Activated naive CD8-positive, alpha-beta T cell treated with anti-CD3 and anti-CD28 coated beads, Interleukin-2, amount 10 ng/mL, durations not matched to agents 7 days and 5 days (primary cell): ENCODE measurements around the gene GAMT. TPM values are rescaled to one million over a fixed set of nuclear protein-coding genes. Genes with fewer than 3 reads are reported as not detected.
A peak's percentile ranks its signal among the peaks of the same experiment; 100 is the strongest.

Experiments used
- ATAC-seq: fragments of 150-1000 bp; cut with Tn5 transposase; one replicate; pipeline ENCODE4 v1.10.0; 2021; ENCODE audit warnings: low read depth, moderate library complexity
- POLR2A ChIA-PET: fragments of 350-600 bp; sonication (Branson Sonifier 250); formaldehyde crosslinking; loops from one replicate; lab custom pipeline; 2021; ENCODE audit warnings: antibody characterized with exemption; lab: Charles Lee
- DNase-seq: peaks from one replicate; pipeline ENCODE4 v3.0.0; 2021
- H3K27ac Mint-ChIP-seq: one replicate; pipeline ENCODE4 v1.8.0; 2022; ENCODE audit warnings: mild to moderate bottlenecking, mixed read lengths
- H3K27me3 Mint-ChIP-seq: one replicate; pipeline ENCODE4 v1.8.0; 2022; ENCODE audit warnings: mild to moderate bottlenecking, moderate library complexity, mixed read lengths
- H3K36me3 Mint-ChIP-seq: one replicate; pipeline ENCODE4 v1.8.0; 2021; ENCODE audit warnings: mild to moderate bottlenecking, mixed read lengths
- H3K4me1 Mint-ChIP-seq: one replicate; pipeline ENCODE4 v1.8.0; 2021; ENCODE audit warnings: mixed read lengths
- H3K4me3 Mint-ChIP-seq: one replicate; pipeline ENCODE4 v1.8.0; 2022; ENCODE audit warnings: mild to moderate bottlenecking, moderate library complexity, mixed read lengths
- H3K9me3 Mint-ChIP-seq: one replicate; pipeline ENCODE4 v1.8.0; 2021; ENCODE audit warnings: mixed read lengths
- total RNA-seq, 2 experiments: library from RNA; stranded (reverse); gene quantifications; one replicate each; pipeline ENCODE4 v1.2.3, GENCODE V29; 2021

GAMT gene
- total RNA-seq, 2 experiments from 2014 or later = 17.9 to 18.9 TPM

- Mint-ChIP-seq H3K4me3 (no peak overlapping the region), H3K27ac (no peak overlapping the region), H3K27me3 (no peaks in the 10 kb centered on the region), H3K9me3 (no peaks in the 10 kb centered on the region), H3K4me1 (no peaks in the 10 kb centered on the region), H3K36me3 (peaks cover 2% of the 10 kb centered on the region)
- ATAC-seq = no peak
- POLR2A ChIA-PET = no interaction called here
- DNase-seq = no peak
Observed at GRCh38 chr19:1377176-1377964, 24.0 kb downstream of the GAMT start.

GRCh38 chr19:1376415-1376805, 24.9 kb downstream of the GAMT start:
- H3K27me3 Mint-ChIP-seq = no peaks in the 10 kb centered on the region
- no peak overlapping the region for H3K4me3 Mint-ChIP-seq
- no peak overlapping the region for H3K27ac Mint-ChIP-seq
- H3K4me1 Mint-ChIP-seq = no peaks in the 10 kb centered on the region
- no peak for ATAC-seq
- POLR2A ChIA-PET = interaction anchor here (0.6 kb wide), 2 partner anchors 16 to 108 kb away, joined by 3 to 4 read pairs; partner anchors contain the start of gene CIRBP
- no peaks in the 10 kb centered on the region for H3K9me3 Mint-ChIP-seq
- no peak for DNase-seq
- peaks cover 2% of the 10 kb centered on the region for H3K36me3 Mint-ChIP-seq

GRCh38 chr19:1374250-1374577, 27.1 kb downstream of the GAMT start:
- no peaks in the 10 kb centered on the region for H3K4me1 Mint-ChIP-seq
- H3K27me3 Mint-ChIP-seq = no peaks in the 10 kb centered on the region
- ATAC-seq = no peak
- no peak overlapping the region for H3K4me3 Mint-ChIP-seq
- H3K9me3 Mint-ChIP-seq = no peaks in the 10 kb centered on the region
- H3K36me3 Mint-ChIP-seq = peaks cover 2% of the 10 kb centered on the region
- no peak overlapping the region for H3K27ac Mint-ChIP-seq
- DNase-seq = no peak
- POLR2A ChIA-PET = no interaction called here

DNA sequence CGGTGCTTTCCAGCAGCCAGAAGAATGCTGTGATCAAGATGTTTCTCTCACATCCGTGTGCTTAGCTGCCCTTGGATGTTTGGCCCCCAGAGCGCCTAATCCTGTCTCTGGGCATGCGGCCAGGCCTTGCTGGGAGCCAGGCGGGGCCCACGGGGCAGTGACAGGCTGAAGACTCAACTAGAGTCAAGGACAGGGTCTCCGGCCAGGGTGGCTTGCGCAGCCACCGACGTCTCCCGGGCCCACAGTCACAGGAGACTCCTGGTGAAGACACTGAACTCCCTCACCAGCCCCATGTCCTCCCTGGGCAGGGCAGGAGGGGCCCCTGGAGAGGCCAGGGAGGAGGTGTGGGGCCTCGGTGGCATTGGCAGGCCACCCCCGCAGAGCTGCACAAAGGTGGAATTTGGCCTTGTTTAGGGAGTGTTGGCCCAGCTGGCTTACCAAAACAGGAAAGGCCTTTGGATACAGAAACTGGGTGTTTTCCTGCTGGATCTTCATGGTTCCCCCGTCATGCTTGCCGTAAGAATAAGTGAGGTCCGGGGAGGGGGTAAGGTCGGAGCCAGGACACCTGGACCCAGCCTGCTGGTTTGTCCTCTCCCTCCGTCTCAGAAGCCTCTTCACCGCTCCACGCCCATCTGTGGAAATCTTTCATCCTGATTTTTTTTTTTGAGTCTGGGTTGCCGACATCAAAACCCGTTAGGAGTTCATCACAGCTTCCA, 27.6 kb downstream of the GAMT start:
- no peak for ATAC-seq
- POLR2A ChIA-PET = interaction anchor here (0.7 to 1.0 kb wide), 2 partner anchors 40 to 105 kb away, joined by 3 read pairs; partner anchors contain the start of gene CIRBP
- Mint-ChIP-seq H3K4me1 (no peaks in the 10 kb centered on the region), H3K36me3 (peaks cover 2% of the 10 kb centered on the region), H3K9me3 (no peaks in the 10 kb centered on the region), H3K4me3 (no peak overlapping the region), H3K27me3 (no peaks in the 10 kb centered on the region), H3K27ac (no peak overlapping the region)
- DNase-seq = no peak

- Mint-ChIP-seq H3K27ac (no peak overlapping the region), H3K36me3 (peaks cover 2% of the 10 kb centered on the region), H3K9me3 (no peaks in the 10 kb centered on the region), H3K27me3 (no peaks in the 10 kb centered on the region), H3K4me3 (no peak overlapping the region), H3K4me1 (no peaks in the 10 kb centered on the region)
- POLR2A ChIA-PET = interaction anchor here (0.7 to 1.0 kb wide), 2 partner anchors 40 to 104 kb away, joined by 3 read pairs; partner anchors contain the start of gene CIRBP
- ATAC-seq (no peak), DNase-seq (no peak)
Observed at GRCh38 chr19:1373042-1373533, 28.3 kb downstream of the GAMT start.

DNA sequence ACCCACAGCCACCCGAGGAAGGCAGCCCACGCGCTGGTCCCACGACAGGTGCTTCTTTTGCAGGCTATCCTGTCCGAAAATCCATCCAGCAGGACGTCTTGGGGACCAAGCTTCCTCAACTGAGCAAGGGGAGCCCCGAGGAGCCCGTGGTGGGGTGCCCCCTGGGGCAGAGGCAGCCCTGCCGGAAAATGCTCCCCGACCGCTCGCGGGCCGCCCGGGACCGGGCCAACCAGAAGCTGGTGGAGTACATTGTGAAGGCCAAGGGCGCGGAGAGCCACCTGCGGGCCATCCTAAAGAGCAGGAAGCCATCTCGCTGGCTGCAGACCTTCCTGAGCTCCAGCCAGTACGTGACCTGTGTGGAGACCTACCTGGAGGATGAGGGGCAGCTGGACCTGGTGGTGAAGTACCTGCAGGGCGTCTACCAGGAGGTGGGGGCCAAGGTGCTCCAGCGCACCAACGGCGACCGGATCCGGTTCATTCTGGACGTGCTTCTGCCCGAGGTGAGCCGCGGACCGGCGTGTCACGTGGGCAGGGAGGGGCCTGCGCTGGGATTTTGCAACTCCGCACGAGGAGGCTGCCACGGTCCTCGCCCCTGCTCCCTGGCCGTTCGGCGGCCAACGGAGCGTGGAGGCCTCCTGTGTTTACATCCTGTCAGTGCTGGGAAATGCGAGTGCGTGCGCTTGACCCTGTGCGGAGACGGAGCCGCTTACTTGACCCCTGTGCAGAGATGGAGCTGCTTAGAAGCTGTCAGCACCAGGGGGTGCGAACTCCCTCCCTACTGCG, 30.6 kb downstream of the GAMT start:
- DNase-seq (no peak), ATAC-seq (no peak)
- no peaks in the 10 kb centered on the region for H3K9me3 Mint-ChIP-seq
- no peak overlapping the region for H3K4me3 Mint-ChIP-seq
- no peaks in the 10 kb centered on the region for H3K4me1 Mint-ChIP-seq
- H3K36me3 Mint-ChIP-seq = no peaks in the 10 kb centered on the region
- H3K27ac Mint-ChIP-seq = no peak overlapping the region
- POLR2A ChIA-PET = no interaction called here
- no peaks in the 10 kb centered on the region for H3K27me3 Mint-ChIP-seq

GRCh38 chr19:1369214-1369805, 32.0 kb downstream of the GAMT start:
- POLR2A ChIA-PET = interaction anchor here (1.2 kb wide), 1 partner anchor 100 kb away, joined by 3 read pairs; the partner anchor contains the start of gene CIRBP
- H3K36me3 Mint-ChIP-seq = no peaks in the 10 kb centered on the region
- H3K27me3 Mint-ChIP-seq = no peaks in the 10 kb centered on the region
- no peak for ATAC-seq
- H3K9me3 Mint-ChIP-seq = no peaks in the 10 kb centered on the region
- H3K4me3 Mint-ChIP-seq = no peak overlapping the region
- H3K4me1 Mint-ChIP-seq = peaks cover 5% of the 10 kb centered on the region
- H3K27ac Mint-ChIP-seq = no peak overlapping the region
- no peak for DNase-seq

DNA sequence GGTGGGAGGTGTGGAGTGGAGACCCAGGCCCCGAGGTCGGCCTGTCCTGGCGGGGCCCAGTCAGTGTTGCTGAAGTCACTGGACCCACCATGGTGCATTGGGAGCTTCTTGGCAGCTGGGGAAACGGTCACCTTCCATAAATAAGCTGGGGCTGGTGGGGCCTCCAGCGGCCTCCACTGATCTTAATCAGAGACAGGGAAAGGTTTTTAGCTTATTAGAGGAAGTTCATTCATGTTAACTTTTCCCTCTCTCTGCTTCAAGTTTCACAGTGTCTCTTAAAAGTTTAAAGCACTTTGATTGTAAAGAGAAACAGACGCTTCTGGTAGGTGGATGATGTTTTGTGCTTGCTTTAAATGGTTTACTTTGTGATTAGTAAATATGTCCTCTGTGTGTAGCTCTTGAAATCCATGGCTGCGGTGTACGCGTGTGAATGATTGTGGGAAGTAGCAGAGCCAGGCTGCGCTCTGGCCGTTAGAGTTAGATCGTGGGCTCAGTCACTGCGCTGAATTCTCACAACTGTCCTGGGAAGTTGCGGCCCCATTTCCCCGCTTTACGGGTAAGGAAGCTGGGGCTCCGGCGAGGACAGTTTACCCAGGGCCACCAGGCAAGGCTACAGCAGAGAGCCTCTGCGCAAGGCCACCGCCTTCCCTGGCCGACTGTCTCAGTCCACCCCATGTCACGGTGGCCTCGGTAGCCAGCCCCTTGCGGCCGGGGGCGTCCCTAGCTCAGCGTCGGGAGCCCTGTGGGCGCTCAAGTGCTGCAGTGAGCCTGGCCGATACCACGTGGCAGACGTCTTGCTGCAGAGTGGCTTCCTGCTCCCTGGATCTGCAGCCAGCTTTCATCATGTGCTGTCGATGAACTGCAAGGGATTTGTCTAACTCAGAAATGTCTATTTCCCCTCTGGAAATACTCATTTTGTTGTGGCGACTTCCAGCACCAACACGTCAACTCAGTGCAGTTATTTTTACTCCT, 34.2 kb downstream of the GAMT start:
- POLR2A ChIA-PET = no interaction called here
- H3K9me3 Mint-ChIP-seq = no peaks in the 10 kb centered on the region
- no peak for DNase-seq
- H3K4me1 Mint-ChIP-seq = peaks cover 21% of the 10 kb centered on the region
- no peak overlapping the region for H3K4me3 Mint-ChIP-seq
- peaks cover 3% of the 10 kb centered on the region for H3K36me3 Mint-ChIP-seq
- H3K27ac Mint-ChIP-seq = no peak overlapping the region
- ATAC-seq = no peak
- H3K27me3 Mint-ChIP-seq = no peaks in the 10 kb centered on the region

DNA sequence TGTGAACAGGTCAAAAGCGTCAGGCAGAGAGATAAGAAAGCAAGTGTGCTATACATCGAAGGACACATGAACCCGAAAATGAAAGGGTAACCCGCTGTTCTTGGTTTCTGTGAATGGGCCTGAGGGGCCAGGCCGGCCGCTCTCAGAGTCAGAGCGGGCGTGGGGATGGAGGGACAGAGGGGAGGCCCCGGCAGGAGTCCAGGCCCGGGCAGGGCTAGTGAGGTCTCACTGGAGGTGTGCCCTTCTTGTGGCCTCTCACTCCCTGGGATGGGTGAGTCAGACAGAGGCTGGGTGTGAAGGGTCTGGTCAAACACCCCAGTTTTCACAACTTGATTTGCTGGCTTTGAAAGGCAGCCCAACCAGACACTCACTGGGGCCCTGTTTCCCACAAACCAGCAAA, 35.0 kb downstream of the GAMT start:
- ATAC-seq (no peak), DNase-seq (no peak)
- H3K4me1 Mint-ChIP-seq = peaks cover 23% of the 10 kb centered on the region
- peaks cover 8% of the 10 kb centered on the region for H3K36me3 Mint-ChIP-seq
- H3K27me3 Mint-ChIP-seq = no peaks in the 10 kb centered on the region
- no peaks in the 10 kb centered on the region for H3K9me3 Mint-ChIP-seq
- no peak overlapping the region for H3K4me3 Mint-ChIP-seq
- POLR2A ChIA-PET = no interaction called here
- no peak overlapping the region for H3K27ac Mint-ChIP-seq

DNA sequence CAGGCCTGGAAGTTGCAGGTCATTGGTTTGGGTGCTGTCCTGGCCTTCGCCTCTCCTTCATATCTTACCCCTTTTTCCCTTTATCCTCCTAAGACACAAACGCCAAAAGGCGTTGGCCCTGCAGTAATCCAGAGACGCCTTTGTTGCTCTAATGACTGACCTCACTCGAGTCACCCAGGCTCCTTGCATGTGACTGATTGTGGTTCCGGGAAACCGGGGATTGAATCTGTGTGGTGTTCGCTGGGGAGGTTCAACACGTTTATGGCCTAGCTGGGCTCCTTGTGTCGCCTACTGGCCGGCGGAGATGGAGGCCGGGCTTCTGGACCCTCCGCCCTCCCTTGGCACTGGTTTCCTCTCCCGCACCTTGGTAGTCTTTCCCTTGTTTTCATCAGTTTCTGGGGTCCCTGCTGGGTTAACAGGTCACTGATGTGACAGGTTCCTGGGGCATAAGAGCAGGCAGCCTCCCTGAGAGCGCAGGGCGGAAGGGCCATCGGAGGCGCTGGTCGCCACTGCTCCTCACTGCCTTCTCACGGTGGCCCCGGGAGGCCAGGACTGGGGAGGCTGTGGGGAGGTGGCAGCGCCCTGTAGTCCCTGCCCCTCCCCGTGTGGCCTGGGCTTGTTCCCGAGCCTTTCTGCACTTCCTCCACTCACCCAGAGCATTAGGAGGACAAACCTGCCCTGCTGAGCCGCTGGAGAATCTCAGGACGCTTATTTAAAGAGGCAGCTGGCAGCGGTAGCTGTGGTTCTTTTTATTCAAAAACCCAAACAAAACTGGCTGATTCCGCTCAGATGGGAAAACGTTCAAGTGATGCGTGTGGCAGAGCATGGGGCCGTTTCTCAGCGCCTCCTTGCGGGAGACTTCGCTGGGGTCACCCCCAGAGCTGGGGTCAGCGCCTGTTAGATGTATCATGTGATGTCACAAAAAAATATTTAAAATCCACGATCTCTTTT, 35.7 kb downstream of the GAMT start:
- POLR2A ChIA-PET = no interaction called here
- no peaks in the 10 kb centered on the region for H3K9me3 Mint-ChIP-seq
- H3K36me3 Mint-ChIP-seq = peaks cover 8% of the 10 kb centered on the region
- DNase-seq (no peak), ATAC-seq (no peak)
- no peak overlapping the region for H3K27ac Mint-ChIP-seq
- H3K27me3 Mint-ChIP-seq = no peaks in the 10 kb centered on the region
- H3K4me1 Mint-ChIP-seq = peaks cover 23% of the 10 kb centered on the region
- H3K4me3 Mint-ChIP-seq = no peak overlapping the region

GRCh38 chr19:1364070-1364704, 37.2 kb downstream of the GAMT start:
- Mint-ChIP-seq H3K9me3 (no peaks in the 10 kb centered on the region), H3K4me3 (peak overlapping the region; percentile 75), H3K4me1 (peaks cover 23% of the 10 kb centered on the region), H3K27me3 (no peaks in the 10 kb centered on the region), H3K27ac (peak overlapping the region; percentile 80), H3K36me3 (peaks cover 11% of the 10 kb centered on the region)
- POLR2A ChIA-PET = interaction anchor here (1.3 to 1.5 kb wide), 3 partner anchors 10 to 89 kb away, joined by 4 to 5 read pairs (median 5); partner anchors contain the start of gene FAM174C
- DNase-seq (peak; percentile 54), ATAC-seq (peak; percentile 77)
